Measurements from ENCODE around the gene STK11IP.

DNA sequence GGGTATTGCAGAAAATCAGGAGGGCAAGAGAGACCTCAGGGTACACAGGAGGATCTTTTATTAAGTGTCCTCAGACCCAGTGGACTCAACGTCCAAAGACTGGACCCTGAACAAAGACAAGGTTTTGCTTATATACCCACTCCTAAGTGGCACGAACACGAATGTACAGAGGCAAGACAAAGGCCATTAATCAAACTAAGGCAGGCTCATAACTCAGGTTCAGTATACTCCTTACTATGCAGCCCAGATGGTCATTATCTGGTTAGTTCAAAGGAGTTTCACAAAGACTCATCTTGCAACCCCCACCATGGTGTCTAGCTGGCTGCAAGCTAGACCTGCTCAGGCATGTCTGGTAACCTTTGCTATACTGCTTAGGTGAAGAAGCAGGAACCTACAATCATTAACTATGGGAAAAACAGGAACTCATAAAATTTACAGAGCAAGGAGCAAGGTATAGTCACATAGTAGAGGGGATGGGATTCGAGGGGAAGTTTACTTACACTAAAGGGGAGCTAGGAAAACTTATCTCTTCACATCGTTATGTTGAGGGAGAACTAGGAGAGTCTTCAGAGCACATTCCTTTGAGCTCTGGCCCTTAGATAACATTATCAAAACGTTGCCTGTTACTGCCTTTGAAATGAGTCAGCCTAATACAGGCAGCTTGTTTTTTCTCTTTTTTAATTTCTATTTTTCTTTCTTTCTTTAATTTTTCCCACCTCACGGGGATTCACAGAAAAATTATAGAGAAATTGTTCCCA, 63.7 kb downstream of the STK11IP start:
- TF ChIP-seq POLR2A (IDR thresholded peaks at IDR 0.05; ENCODE audit: low read depth, low read length): no peak
- TF ChIP-seq NFE2L2 (IDR thresholded peaks at IDR 0.05; ENCODE audit: low read depth, low read length): no peak
- TF ChIP-seq, protein P1, sequence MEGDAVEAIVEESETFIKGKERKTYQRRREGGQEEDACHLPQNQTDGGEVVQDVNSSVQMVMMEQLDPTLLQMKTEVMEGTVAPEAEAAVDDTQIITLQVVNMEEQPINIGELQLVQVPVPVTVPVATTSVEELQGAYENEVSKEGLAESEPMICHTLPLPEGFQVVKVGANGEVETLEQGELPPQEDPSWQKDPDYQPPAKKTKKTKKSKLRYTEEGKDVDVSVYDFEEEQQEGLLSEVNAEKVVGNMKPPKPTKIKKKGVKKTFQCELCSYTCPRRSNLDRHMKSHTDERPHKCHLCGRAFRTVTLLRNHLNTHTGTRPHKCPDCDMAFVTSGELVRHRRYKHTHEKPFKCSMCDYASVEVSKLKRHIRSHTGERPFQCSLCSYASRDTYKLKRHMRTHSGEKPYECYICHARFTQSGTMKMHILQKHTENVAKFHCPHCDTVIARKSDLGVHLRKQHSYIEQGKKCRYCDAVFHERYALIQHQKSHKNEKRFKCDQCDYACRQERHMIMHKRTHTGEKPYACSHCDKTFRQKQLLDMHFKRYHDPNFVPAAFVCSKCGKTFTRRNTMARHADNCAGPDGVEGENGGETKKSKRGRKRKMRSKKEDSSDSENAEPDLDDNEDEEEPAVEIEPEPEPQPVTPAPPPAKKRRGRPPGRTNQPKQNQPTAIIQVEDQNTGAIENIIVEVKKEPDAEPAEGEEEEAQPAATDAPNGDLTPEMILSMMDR (conservative IDR thresholded peaks at IDR 0.05; ENCODE audit: low read depth, low read length): no peak
- no peak for TF ChIP-seq RCOR1 (IDR thresholded peaks at IDR 0.05; ENCODE audit: insufficient replicate concordance, low read length)
- no peak for TF ChIP-seq FOS (IDR thresholded peaks at IDR 0.05; ENCODE audit: low read depth, low read length)
- no peak for TF ChIP-seq MAZ (IDR thresholded peaks at IDR 0.05; ENCODE audit: borderline replicate concordance, low read depth, low read length)

Measured in IMR-90 (cell line).